Progenitor cell of endocrine pancreas (in vitro differentiated cells): ENCODE data around the gene SGSM1. TPM values are rescaled to one million over a fixed set of nuclear protein-coding genes. Genes with fewer than 3 reads are reported as not detected.
A peak's percentile ranks its signal among the peaks of the same experiment; 100 is the strongest.

Experiments used
- DNase-seq: peaks from one replicate; pipeline ENCODE4 v3.0.0; 2021; ENCODE audit warnings: low spot score; ENCODE audit not compliant: unreplicated experiment
- H3K27ac Mint-ChIP-seq: 2 replicates; pipeline ENCODE4 v1.8.0; 2021; ENCODE audit warnings: mild to moderate bottlenecking, moderate library complexity, mixed read lengths
- H3K27me3 Mint-ChIP-seq: 2 replicates; pipeline ENCODE4 v1.8.0; 2021; ENCODE audit warnings: mixed read lengths
- H3K36me3 Mint-ChIP-seq: 2 replicates; pipeline ENCODE4 v1.8.0; 2022; ENCODE audit warnings: mixed read lengths; ENCODE audit not compliant: insufficient read depth
- H3K4me1 Mint-ChIP-seq: 2 replicates; pipeline ENCODE4 v1.8.0; 2021; ENCODE audit warnings: low read depth, mixed read lengths
- H3K4me3 Mint-ChIP-seq: 2 replicates; pipeline ENCODE4 v1.8.0; 2021; ENCODE audit warnings: low read depth, mild to moderate bottlenecking, moderate library complexity, mixed read lengths
- H3K9me3 Mint-ChIP-seq: 2 replicates; pipeline ENCODE4 v1.8.0; 2021; ENCODE audit warnings: low read depth, mixed read lengths
- CTCF ChIP-seq: fragments of 200-600 bp; sonication (generic); IDR thresholded peaks from one replicate; pipeline ENCODE4 v1.5.0; 2021; ENCODE audit warnings: antibody characterized with exemption, mild to moderate bottlenecking; ENCODE audit not compliant: unreplicated experiment
- total RNA-seq: library from RNA; stranded (reverse); gene quantifications from 2 replicates; pipeline ENCODE4 v1.2.1, GENCODE V29; 2021

Gene SGSM1
- total RNA-seq, 1 donor from 2014 or later, result 3.9 TPM

GRCh38 chr22:24807284-24807950, 1.4 kb downstream of the SGSM1 start:
- DNase-seq, result no peak
- TF ChIP-seq CTCF, result no peak
- H3K4me3 Mint-ChIP-seq, result peak overlapping the region; percentile 57
- H3K4me1 Mint-ChIP-seq, result peaks cover 10% of the 10 kb centered on the region
- peaks cover 34% of the 10 kb centered on the region for H3K27me3 Mint-ChIP-seq
- H3K27ac Mint-ChIP-seq, result no peak overlapping the region
- no peaks in the 10 kb centered on the region for H3K36me3 Mint-ChIP-seq
- H3K9me3 Mint-ChIP-seq, result no peaks in the 10 kb centered on the region

GRCh38 chr22:24809331-24809730, 3.3 kb downstream of the SGSM1 start:
- peak overlapping the region; percentile 5 for H3K27ac Mint-ChIP-seq
- peaks cover 35% of the 10 kb centered on the region for H3K27me3 Mint-ChIP-seq
- H3K9me3 Mint-ChIP-seq, result no peaks in the 10 kb centered on the region
- no peaks in the 10 kb centered on the region for H3K36me3 Mint-ChIP-seq
- no peak overlapping the region for H3K4me3 Mint-ChIP-seq
- H3K4me1 Mint-ChIP-seq, result peaks cover 10% of the 10 kb centered on the region
- TF ChIP-seq CTCF, result no peak
- no peak for DNase-seq

- H3K9me3 Mint-ChIP-seq, result peaks cover 3% of the 10 kb centered on the region
- H3K27me3 Mint-ChIP-seq, result peaks cover 28% of the 10 kb centered on the region
- H3K4me1 Mint-ChIP-seq, result peaks cover 10% of the 10 kb centered on the region
- no peak overlapping the region for H3K4me3 Mint-ChIP-seq
- no peak for DNase-seq
- TF ChIP-seq CTCF, result no peak
- H3K27ac Mint-ChIP-seq, result no peak overlapping the region
- peaks cover 3% of the 10 kb centered on the region for H3K36me3 Mint-ChIP-seq
Measured at GRCh38 chr22:24810043-24810749, 4.2 kb downstream of the SGSM1 start.

GRCh38 chr22:24812950-24813775, 7.2 kb downstream of the SGSM1 start:
- Mint-ChIP-seq H3K27ac (no peak overlapping the region), H3K27me3 (peaks cover 19% of the 10 kb centered on the region), H3K9me3 (peaks cover 7% of the 10 kb centered on the region)

More at GRCh38 chr22:24812950-24813775, 7.2 kb downstream of the SGSM1 start:
- DNase-seq, result no peak
- no peak for TF ChIP-seq CTCF
- Mint-ChIP-seq H3K4me1 (peaks cover 8% of the 10 kb centered on the region), H3K4me3 (no peak overlapping the region), H3K36me3 (peaks cover 5% of the 10 kb centered on the region)
